ENCODE data around the gene MGP.

DNA sequence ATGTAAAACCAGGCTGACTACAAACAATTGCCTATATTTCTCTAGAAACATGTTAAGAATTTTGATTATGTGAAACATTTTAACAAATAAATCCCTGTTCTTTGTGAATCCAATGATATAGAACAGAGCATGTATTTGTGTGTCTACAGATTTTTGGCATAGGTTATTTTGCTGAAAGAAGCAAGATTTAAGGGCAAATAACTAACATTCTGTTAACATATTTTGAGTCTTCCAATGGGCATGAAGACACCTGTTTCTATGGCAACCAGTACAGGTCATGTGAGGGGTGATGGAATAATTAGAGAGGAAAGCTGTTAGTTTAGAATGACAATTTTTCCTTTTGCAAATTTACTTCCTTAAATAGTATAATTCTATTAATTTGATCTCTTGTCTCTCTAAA is 51.1 kb downstream of the MGP start:
- TF ChIP-seq SMC3 (conservative IDR thresholded peaks at IDR 0.05; ENCODE audit: poor library complexity) = no peak
- no peak for TF ChIP-seq TAF1 (IDR thresholded peaks at IDR 0.05; ENCODE audit: low read depth)
- TF ChIP-seq CTCF (IDR thresholded peaks at IDR 0.05; ENCODE audit: poor library complexity, severe bottlenecking) = no peak
- no peak for TF ChIP-seq REST (IDR thresholded peaks at IDR 0.05; ENCODE audit: borderline replicate concordance)
